Erythroblast (primary cell): ENCODE results near the gene VANGL2.

Source experiments
- GATA1 ChIP-seq: IDR thresholded peaks from 2 replicates; pipeline ENCODE4 v1.6.1; 2011; ENCODE audit warnings: low read depth, mild to moderate bottlenecking, control low read depth, low read length, moderate library complexity
- POLR2A ChIP-seq: IDR thresholded peaks from 2 replicates; pipeline ENCODE4 v1.6.1; 2011; ENCODE audit warnings: mild to moderate bottlenecking, low read length

DNA sequence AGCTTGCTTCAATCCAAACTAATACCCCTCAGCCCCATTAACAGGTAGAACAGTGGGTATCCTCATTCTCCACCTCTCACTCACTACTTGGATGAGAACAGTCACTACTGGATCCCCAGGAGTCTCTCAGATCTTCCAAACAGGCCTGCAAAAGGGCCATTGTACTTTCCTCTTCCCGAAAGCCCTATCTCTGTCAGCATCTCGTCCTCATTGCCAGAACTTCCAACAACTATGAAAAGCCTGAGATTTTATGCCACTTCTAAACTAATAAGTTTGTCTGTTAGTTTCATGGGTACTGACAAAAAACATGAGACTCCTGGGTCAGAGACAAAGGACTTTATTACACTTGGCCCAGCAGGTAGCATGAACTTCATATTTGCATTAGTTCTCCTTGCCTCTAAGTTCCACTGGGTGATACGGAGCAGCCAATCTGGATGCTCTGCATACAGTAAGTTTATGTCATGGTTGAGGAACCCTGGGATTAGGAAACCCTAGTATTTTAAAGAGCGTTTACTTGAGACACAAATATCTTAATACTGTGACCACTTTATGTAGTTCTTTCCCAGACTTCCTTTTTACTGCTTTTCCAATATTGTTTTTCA lies 38.1 kb downstream of the VANGL2 start:
- TF ChIP-seq POLR2A = no peak
- TF ChIP-seq GATA1 = no peak
